HG03095 (cell line): Measurements from ENCODE around the gene MCL1.
"Not testable (repeated sequence)": the region's sequence is repeated elsewhere in the genome, so short reads cannot be mapped to it uniquely, and the experiment has no call there.

Experiments
- ATAC-seq: cut with Tn5 transposase; IDR thresholded peaks from one replicate; pipeline ENCODE4 v1.9.1; 2021; ENCODE audit warnings: moderate library complexity; ENCODE audit not compliant: unreplicated experiment

MCL1 gene

DNA sequence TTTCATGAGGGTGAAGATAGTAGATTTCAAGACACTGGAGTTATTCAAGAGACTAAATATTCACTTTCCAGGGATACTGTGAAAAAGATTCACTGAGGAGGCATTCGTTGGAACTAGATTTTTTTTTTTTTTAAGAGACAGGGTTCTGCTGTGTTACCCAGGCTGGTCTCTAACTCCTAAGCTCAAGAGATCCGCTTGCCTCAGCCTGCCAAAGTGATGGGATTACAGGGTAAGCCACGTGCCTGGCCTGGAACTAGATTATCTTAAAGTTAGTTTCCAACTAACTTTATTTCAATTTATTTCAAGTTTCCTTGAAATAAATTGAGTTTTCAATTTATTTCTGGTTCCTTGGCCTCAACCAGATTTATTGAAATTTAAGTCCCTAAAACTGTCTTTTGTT, 24.3 kb upstream of the MCL1 start:
- no peak for ATAC-seq

GRCh38 chr1:150602372-150602771, 23.0 kb upstream of the MCL1 start:
- ATAC-seq = not testable (repeated sequence)

DNA sequence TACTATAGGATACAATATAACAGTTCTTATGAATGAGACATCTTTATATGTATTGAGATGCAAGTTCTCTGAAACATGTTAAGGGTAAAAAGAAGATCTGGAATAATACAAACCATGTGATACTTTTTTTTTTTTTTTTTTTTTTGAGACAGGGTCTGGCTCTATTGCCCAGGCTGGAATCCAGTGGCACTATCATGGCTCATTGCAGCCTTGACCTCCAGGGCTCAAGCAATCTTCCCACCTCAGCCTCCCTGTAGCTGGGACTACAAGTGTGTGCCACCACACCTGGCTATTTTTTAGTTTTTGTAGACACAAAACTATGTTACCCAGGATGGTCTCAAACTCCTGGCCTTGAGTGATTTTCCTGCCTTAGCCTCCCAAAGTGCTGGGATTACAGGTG, 22.1 kb upstream of the MCL1 start:
- ATAC-seq = no peak

DNA sequence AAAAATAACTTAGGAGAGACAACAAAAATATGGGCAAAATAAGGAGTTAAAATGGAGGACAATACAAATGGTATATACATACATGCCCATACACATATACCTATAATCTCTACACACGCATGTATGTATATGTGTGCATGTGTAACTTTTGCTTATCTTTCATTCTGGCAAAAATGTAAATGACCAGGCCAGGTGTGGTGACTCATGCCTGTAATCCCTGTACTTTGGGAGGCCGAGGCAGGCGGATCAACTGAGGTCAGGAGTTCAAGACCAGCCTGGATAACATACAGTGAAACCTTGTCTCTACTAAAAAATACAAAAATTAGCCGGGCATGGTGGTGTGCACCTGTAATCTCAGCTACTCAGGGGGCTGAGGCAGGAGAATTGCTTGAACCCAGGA, 18.9 kb upstream of the MCL1 start:
- ATAC-seq = not testable (repeated sequence)

DNA sequence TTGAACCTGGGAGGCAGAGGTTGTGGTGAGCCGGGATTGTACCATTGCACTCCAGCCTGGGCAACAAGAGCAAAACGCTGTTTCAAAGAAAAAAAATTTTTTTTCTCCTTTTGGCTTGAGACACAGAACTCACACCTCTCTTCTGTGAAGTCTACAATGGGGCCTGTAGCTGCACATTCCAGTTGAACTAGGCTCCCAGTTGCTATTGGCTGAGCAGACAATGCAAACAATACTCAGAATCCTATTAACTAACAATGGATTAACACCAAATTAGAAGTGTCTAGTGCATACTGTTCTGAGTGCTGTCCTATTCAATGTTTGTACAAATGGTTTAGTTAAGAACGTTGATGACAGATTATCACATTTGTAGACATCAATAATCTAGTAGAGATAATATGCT, 17.6 kb upstream of the MCL1 start:
- ATAC-seq = no peak

DNA sequence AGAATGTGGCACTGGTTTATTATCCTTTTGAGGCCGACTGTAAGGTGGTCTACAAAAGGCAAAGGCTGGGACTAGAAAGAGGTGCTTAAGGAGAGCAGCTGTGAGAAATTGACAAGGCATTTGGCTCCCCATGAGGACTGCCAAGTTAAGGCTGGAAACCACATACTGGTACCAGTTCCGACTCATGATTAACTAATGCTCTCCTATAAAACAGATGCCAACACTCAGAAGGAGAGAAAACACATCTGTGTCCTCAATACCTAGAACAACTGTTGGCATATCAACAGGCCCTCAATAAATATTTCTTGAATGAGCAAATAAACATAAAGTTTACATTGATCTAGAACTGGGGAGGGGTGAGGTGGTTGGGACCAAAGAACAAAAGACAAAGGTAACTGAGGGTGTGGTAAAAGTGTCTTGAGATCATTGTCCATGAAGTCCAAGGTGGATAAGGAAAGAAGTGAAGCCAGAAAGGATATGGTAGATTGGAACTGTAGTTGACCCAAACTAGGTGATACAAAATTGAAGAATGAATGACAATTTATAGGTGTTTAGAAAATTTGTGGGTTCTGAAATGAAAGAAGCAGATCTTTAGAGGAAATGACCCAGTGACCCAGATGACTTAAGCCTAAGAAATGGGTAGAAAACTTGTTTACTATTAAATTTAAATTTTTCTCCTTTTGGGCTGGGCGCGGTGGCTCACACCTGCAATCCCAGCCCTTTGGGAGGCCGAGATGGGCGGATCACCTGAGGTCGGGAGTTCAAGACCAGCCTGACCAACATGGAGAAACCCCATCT, 16.9 kb upstream of the MCL1 start:
- no peak for ATAC-seq

DNA sequence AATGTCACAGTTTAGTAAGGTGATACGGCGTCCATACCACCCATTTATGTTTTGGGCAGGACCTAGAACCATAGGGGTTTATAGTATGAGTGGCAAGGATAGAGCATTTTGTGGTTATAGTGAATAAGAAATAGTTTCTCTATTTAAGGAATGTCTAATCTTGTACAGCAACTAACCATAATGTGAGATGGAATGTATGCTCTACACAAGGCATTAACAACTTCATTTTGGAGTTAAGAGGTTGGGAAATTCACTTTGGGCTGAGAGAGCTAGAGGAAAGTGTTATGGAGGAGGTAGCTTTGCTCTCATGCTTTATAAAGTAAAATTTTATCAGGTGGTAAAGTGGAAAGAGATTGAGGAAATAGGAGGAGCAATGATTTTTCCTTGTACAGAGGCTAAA, 3.0 kb upstream of the MCL1 start:
- ATAC-seq = no peak

DNA sequence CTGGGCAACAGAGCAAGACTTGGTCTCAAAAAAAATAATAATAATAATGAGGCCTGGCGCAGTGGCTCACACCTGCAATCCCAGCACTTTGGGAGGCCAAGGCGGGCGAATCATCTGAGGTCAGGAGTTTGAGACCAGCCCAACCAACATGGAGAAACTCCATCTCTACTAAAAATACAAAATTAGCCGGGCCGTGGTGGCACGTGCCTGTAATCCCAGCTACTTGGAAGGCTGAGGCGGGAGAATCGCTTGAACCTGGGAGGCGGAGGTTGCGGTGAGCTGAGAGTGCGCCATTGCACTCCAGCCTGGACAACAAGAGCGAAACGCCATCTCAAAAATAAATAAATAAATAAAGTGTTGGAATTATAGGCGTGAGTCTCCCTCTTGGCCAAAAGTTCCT, 2.6 kb upstream of the MCL1 start:
- not testable (repeated sequence) for ATAC-seq

- ATAC-seq = not testable (repeated sequence)
Observed at GRCh38 chr1:150581437-150581836, 2.0 kb upstream of the MCL1 start.

- ATAC-seq = not testable (repeated sequence)
Observed at GRCh38 chr1:150580966-150581365, 1.6 kb upstream of the MCL1 start.

GRCh38 chr1:150579945-150580642, 684 bp upstream of the MCL1 start:
- ATAC-seq = no peak

- ATAC-seq = no peak
Observed at GRCh38 chr1:150578272-150579109, 919 bp downstream of the MCL1 start.

GRCh38 chr1:150577557-150578271, 1.7 kb downstream of the MCL1 start:
- no peak for ATAC-seq

GRCh38 chr1:150576794-150577556, 2.4 kb downstream of the MCL1 start:
- no peak for ATAC-seq

DNA sequence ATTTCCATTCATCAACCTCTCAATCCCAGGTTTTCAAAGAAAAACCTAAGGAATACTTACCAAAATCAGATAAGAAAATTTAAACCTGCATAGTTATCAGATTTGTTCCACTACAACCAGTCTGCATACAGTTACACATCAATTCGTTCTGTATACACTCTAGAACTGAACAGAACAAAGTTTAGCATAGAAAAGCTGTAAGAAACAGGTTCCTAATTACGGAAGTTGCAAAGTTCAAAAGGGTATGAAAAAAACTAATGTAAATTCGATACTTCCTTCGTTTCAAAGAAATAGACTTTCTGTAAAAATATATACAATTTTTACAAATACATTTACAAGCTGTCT, 3.1 kb downstream of the MCL1 start:
- no peak for ATAC-seq

- no peak for ATAC-seq
Observed at GRCh38 chr1:150575518-150576366, 3.7 kb downstream of the MCL1 start.

- ATAC-seq = no peak
Observed at GRCh38 chr1:150575072-150575489, 4.3 kb downstream of the MCL1 start.

GRCh38 chr1:150574260-150575071, 4.9 kb downstream of the MCL1 start:
- no peak for ATAC-seq
